ENCODE data around the gene FBXO47.

DNA sequence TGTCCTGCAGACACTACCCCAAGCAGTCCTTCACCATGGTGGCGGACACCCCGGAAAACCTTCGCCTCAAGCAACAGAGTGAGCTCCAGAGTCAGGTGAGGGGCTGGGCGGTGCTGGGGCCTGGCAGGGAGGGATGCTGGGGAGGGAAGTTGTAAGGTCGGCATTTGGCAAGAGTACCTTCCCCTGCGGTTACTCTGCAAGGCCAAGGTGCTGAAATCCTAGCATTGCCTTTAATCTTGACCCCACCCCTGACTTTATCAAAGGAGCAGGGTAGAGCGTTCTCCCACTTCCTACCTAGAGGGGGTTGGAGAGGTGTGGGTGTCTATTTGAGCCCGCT lies 76.8 kb downstream of the FBXO47 start:
- TF ChIP-seq POLR2A (IDR thresholded peaks at IDR 0.05): no peak
- TF ChIP-seq, protein P1, sequence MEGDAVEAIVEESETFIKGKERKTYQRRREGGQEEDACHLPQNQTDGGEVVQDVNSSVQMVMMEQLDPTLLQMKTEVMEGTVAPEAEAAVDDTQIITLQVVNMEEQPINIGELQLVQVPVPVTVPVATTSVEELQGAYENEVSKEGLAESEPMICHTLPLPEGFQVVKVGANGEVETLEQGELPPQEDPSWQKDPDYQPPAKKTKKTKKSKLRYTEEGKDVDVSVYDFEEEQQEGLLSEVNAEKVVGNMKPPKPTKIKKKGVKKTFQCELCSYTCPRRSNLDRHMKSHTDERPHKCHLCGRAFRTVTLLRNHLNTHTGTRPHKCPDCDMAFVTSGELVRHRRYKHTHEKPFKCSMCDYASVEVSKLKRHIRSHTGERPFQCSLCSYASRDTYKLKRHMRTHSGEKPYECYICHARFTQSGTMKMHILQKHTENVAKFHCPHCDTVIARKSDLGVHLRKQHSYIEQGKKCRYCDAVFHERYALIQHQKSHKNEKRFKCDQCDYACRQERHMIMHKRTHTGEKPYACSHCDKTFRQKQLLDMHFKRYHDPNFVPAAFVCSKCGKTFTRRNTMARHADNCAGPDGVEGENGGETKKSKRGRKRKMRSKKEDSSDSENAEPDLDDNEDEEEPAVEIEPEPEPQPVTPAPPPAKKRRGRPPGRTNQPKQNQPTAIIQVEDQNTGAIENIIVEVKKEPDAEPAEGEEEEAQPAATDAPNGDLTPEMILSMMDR (IDR thresholded peaks at IDR 0.05): no peak
